ENCODE results near the gene WRNIP1. TPM values are rescaled to one million over a fixed set of nuclear protein-coding genes. Genes with fewer than 3 reads are reported as not detected.

The WRNIP1 gene
- total RNA-seq, 1 experiment from 2014 or later: 78.8 TPM

DNA sequence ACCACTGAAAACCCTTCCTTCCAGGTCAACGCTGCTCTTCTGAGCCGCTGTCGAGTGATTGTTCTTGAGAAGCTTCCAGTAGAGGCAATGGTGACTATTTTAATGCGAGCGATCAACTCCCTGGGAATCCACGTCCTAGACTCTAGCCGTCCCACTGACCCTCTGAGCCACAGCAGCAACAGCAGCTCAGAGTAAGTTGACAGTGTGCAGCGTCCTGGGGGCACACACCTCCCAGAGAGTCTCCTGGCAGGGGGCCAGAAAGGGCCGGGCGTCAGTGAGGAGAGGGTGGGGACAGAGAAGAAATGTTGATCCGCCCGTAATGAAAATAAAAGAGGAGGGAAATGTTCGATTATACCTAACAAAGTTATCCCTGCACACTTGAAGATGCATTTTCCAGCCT, 5.0 kb downstream of the WRNIP1 start:
- H3K27me3 ChIP-seq (ENCODE audit: insufficient read depth, low read length): no peaks in the 10 kb centered on the region
- ChIA-PET RAD21 (ENCODE audit: low non-redundant PET in 1 of 2, low total read pairs in 2 of 2, uncharacterized antibody in 2 of 2, unreplicated experiment in 2 of 2) (no interaction called here), POLR2A (interaction anchor here (1.3 kb wide), 1 partner anchor 71 kb away, joined by 4 read pairs; the partner anchor contains the start of gene SERPINB1), CTCF (interaction anchor here (2.0 kb wide), 1 partner anchor 21 kb away, joined by 5 read pairs; no protein-coding TSS in a partner anchor)
- H3K9me3 ChIP-seq (ENCODE audit: control insufficient read depth in 1 of 2, insufficient read depth in 1 of 2, low read depth in 1 of 2, low read length in 2 of 2): no peaks in the 10 kb centered on the region
- no peak overlapping the region for H2AFZ ChIP-seq (ENCODE audit: low read depth, low read length, poor library complexity, severe bottlenecking)
- DNase-seq (ENCODE audit: low read depth, low spot score) (no peak), ATAC-seq (no peak)
- intact Hi-C loops (cut with micrococcal nuclease): no loop called here
- H4K20me1 ChIP-seq (ENCODE audit: insufficient read depth): peaks cover 35% of the 10 kb centered on the region; the same call in 1 of the 2 replicates
- H3K4me3 ChIP-seq (replicated peaks in 1 of 2; ENCODE audit: low read depth in 1 of 2, low read length in 2 of 2): no peak overlapping the region
- BruUV-seq (replicated peaks): no TSS peak
- no peak overlapping the region for H3K27ac ChIP-seq (ENCODE audit: low read depth, low read length)
- no peak for TF ChIP-seq TCF7L2 (IDR thresholded peaks at IDR 0.05; ENCODE audit: borderline replicate concordance, extremely low read depth, insufficient read depth, insufficient read length)
- peaks cover 27 to 45% of the 10 kb centered on the region in 2 experiments for H3K36me3 ChIP-seq (ENCODE audit: control insufficient read depth in 1 of 2, insufficient read depth in 2 of 2, low read length in 2 of 2)
- H3K79me2 ChIP-seq (ENCODE audit: insufficient read depth, low read length): peaks cover 97% of the 10 kb centered on the region
- peaks cover 13 to 17% of the 10 kb centered on the region in 2 experiments for H3K4me1 ChIP-seq (ENCODE audit: control insufficient read depth in 1 of 2, insufficient read depth in 2 of 2, low read length in 2 of 2)
- H3K9me2 ChIP-seq (ENCODE audit: insufficient read depth): no peaks in the 10 kb centered on the region
- no peak overlapping the region for H3K9ac ChIP-seq (ENCODE audit: low read length)
- no peak overlapping the region for H3K4me2 ChIP-seq (ENCODE audit: low read length)

DNA sequence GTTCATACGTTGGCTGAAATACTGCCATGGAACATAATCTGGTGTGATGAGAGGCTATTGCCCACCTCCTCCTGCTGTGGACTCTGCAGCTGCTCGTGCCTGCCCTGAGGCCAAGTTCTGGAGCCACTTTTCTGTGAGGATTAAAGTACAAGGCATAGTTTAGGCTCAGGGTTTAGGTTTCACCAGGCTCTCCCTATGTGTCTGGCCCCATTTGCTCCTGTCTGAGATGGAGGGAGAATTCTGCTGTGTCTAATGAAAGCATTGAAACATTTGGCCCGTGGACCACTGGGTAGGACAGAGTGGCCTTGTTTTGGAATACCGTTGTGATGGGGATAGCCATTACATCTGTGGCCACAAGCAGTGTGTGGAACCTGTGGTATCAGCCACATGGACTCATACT, 5.9 kb downstream of the WRNIP1 start:
- TF ChIP-seq, protein P1, sequence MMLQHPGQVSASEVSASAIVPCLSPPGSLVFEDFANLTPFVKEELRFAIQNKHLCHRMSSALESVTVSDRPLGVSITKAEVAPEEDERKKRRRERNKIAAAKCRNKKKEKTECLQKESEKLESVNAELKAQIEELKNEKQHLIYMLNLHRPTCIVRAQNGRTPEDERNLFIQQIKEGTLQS (IDR thresholded peaks at IDR 0.05): no peak
- TF ChIP-seq SP1 (IDR thresholded peaks at IDR 0.05; ENCODE audit: low read depth) (no peak), ELF1 (IDR thresholded peaks at IDR 0.05; ENCODE audit: borderline replicate concordance, low read depth) (no peak), POLR2A (IDR thresholded peaks at IDR 0.05; ENCODE audit: borderline replicate concordance, extremely low read depth, insufficient read depth, insufficient read length) (no peak), YY1 (IDR thresholded peaks at IDR 0.05; ENCODE audit: extremely low read depth, insufficient replicate concordance, low read depth, low read length) (no peak), RAD21 (IDR thresholded peaks at IDR 0.05; ENCODE audit: low read depth) (no peak), POLR2AphosphoS5 (IDR thresholded peaks at IDR 0.05; ENCODE audit: low read depth, low read length) (no peak), EGR1 (IDR thresholded peaks at IDR 0.05; ENCODE audit: low read depth) (no peak)
- peaks cover 34 to 47% of the 10 kb centered on the region in 2 experiments for H3K36me3 ChIP-seq (ENCODE audit: control insufficient read depth in 1 of 2, insufficient read depth in 2 of 2, low read length in 2 of 2)
- CTCF ChIA-PET: no interaction called here

More for the DNA sequence above, 5.9 kb downstream of the WRNIP1 start:
- H2AFZ ChIP-seq (ENCODE audit: low read depth, low read length, poor library complexity, severe bottlenecking): no peak overlapping the region
- peaks cover 100% of the 10 kb centered on the region for H3K79me2 ChIP-seq (ENCODE audit: insufficient read depth, low read length)
- no peak for DNase-seq (ENCODE audit: low read depth, low spot score)
- no peak overlapping the region for H3K4me2 ChIP-seq (ENCODE audit: low read length)
- no peak for ATAC-seq
- no peaks in the 10 kb centered on the region for H3K27me3 ChIP-seq (ENCODE audit: insufficient read depth, low read length)
- no TSS peak for BruUV-seq (replicated peaks)
- peaks cover 13 to 17% of the 10 kb centered on the region in 2 experiments for H3K4me1 ChIP-seq (ENCODE audit: control insufficient read depth in 1 of 2, insufficient read depth in 2 of 2, low read length in 2 of 2)
- H3K9ac ChIP-seq (ENCODE audit: low read length): no peak overlapping the region
- no peak overlapping the region for H3K27ac ChIP-seq (ENCODE audit: low read depth, low read length)
- ChIA-PET POLR2A (interaction anchor here (1.0 kb wide), 1 partner anchor 11 kb away, joined by 4 read pairs; no protein-coding TSS in a partner anchor), RAD21 (ENCODE audit: low non-redundant PET in 1 of 2, low total read pairs in 2 of 2, uncharacterized antibody in 2 of 2, unreplicated experiment in 2 of 2) (no interaction called here)
- no peak overlapping the region for H3K4me3 ChIP-seq (replicated peaks in 1 of 2; ENCODE audit: low read depth in 1 of 2, low read length in 2 of 2)
- no peaks in the 10 kb centered on the region for H3K9me3 ChIP-seq (ENCODE audit: control insufficient read depth in 1 of 2, insufficient read depth in 1 of 2, low read depth in 1 of 2, low read length in 2 of 2)
- no peaks in the 10 kb centered on the region for H3K9me2 ChIP-seq (ENCODE audit: insufficient read depth)
- H4K20me1 ChIP-seq (ENCODE audit: insufficient read depth): peaks cover 35% of the 10 kb centered on the region; the same call in 1 of the 2 replicates
- intact Hi-C loops (cut with micrococcal nuclease): no loop called here

Measured in HCT116 (cell line).